ENCODE results near the gene UXS1.

- TF ChIP-seq CTCF (IDR thresholded peaks at IDR 0.05; ENCODE audit: extremely low read depth in 1 of 2, insufficient read depth in 1 of 2, low read depth in 1 of 2, low read length in 2 of 2) (no peak), POLR2A (IDR thresholded peaks at IDR 0.05; ENCODE audit: low read depth, low read length) (no peak), POLR2AphosphoS5 (IDR thresholded peaks at IDR 0.05; ENCODE audit: insufficient read depth, low read depth, low read length) (no peak), FOS (IDR thresholded peaks at IDR 0.05; ENCODE audit: borderline replicate concordance, insufficient read depth, low read length) (no peak), JUN (IDR thresholded peaks at IDR 0.05; ENCODE audit: borderline replicate concordance, insufficient read depth, insufficient read length, low read depth) (no peak)
Observed at GRCh38 chr2:106143495-106144215, 50.4 kb downstream of the UXS1 start.
